ENCODE results near the gene CST4. TPM values are rescaled to one million over a fixed set of nuclear protein-coding genes. Genes with fewer than 3 reads are reported as not detected.
"Not testable (repeated sequence)": the region's sequence is repeated elsewhere in the genome, so short reads cannot be mapped to it uniquely, and the experiment has no call there.

The CST4 gene
- total RNA-seq, 2 experiments from 2014 or later, result not detected

- ATAC-seq (ENCODE audit: low read depth); H3K27me3 Mint-ChIP-seq; H3K27ac Mint-ChIP-seq; H3K4me3 Mint-ChIP-seq; POLR2A ChIA-PET; H3K36me3 Mint-ChIP-seq; DNase-seq; H3K9me3 Mint-ChIP-seq; H3K4me1 Mint-ChIP-seq: not testable (repeated sequence)
These were observed 24.8 kb downstream of the CST4 start for GRCh38 chr20:23664046-23664445.

GRCh38 chr20:23663180-23663579 is 25.7 kb downstream of the CST4 start:
- Mint-ChIP-seq H3K9me3 (no peaks in the 10 kb centered on the region), H3K36me3 (no peaks in the 10 kb centered on the region)

GRCh38 chr20:23662276-23662870 is 26.5 kb downstream of the CST4 start:
- no peaks in the 10 kb centered on the region for H3K36me3 Mint-ChIP-seq
- DNase-seq (no peak), ATAC-seq (ENCODE audit: low read depth) (no peak)
- POLR2A ChIA-PET, result no interaction called here
- H3K27ac Mint-ChIP-seq, result no peak overlapping the region
- no peaks in the 10 kb centered on the region for H3K27me3 Mint-ChIP-seq
- H3K4me1 Mint-ChIP-seq, result no peaks in the 10 kb centered on the region
- H3K4me3 Mint-ChIP-seq, result no peak overlapping the region
- H3K9me3 Mint-ChIP-seq, result no peaks in the 10 kb centered on the region

More at GRCh38 chr20:23663180-23663579, 25.7 kb downstream of the CST4 start:
- no peak overlapping the region for H3K27ac Mint-ChIP-seq
- ATAC-seq (ENCODE audit: low read depth), result no peak
- no peaks in the 10 kb centered on the region for H3K27me3 Mint-ChIP-seq
- POLR2A ChIA-PET, result no interaction called here
- H3K4me1 Mint-ChIP-seq, result no peaks in the 10 kb centered on the region
- H3K4me3 Mint-ChIP-seq, result no peak overlapping the region
- no peak for DNase-seq

- Mint-ChIP-seq H3K9me3 (no peaks in the 10 kb centered on the region), H3K36me3 (no peaks in the 10 kb centered on the region), H3K4me3 (no peak overlapping the region), H3K27me3 (no peaks in the 10 kb centered on the region), H3K4me1 (no peaks in the 10 kb centered on the region), H3K27ac (no peak overlapping the region)
- POLR2A ChIA-PET, result no interaction called here
- no peak for ATAC-seq (ENCODE audit: low read depth)
- DNase-seq, result no peak
These were observed 27.8 kb downstream of the CST4 start for GRCh38 chr20:23661002-23661429.

GRCh38 chr20:23659989-23660837 is 28.6 kb downstream of the CST4 start:
- POLR2A ChIA-PET, result no interaction called here
- Mint-ChIP-seq H3K4me3 (no peak overlapping the region), H3K4me1 (no peaks in the 10 kb centered on the region), H3K27ac (no peak overlapping the region), H3K9me3 (no peaks in the 10 kb centered on the region), H3K36me3 (no peaks in the 10 kb centered on the region), H3K27me3 (peaks cover 4% of the 10 kb centered on the region)
- ATAC-seq (ENCODE audit: low read depth) (no peak), DNase-seq (no peak)

- H3K36me3 Mint-ChIP-seq; H3K9me3 Mint-ChIP-seq; H3K4me3 Mint-ChIP-seq; H3K4me1 Mint-ChIP-seq; ATAC-seq (ENCODE audit: low read depth); DNase-seq; POLR2A ChIA-PET; H3K27ac Mint-ChIP-seq: not testable (repeated sequence)
- H3K27me3 Mint-ChIP-seq, result peaks cover 11% of the 10 kb centered on the region
These were observed 29.2 kb downstream of the CST4 start for GRCh38 chr20:23659610-23659988.

- ATAC-seq (ENCODE audit: low read depth) (no peak), DNase-seq (no peak)
- H3K4me1 Mint-ChIP-seq, result no peaks in the 10 kb centered on the region
- H3K27me3 Mint-ChIP-seq, result peaks cover 11% of the 10 kb centered on the region
- POLR2A ChIA-PET, result no interaction called here
- H3K27ac Mint-ChIP-seq, result no peak overlapping the region
- no peaks in the 10 kb centered on the region for H3K36me3 Mint-ChIP-seq
- no peak overlapping the region for H3K4me3 Mint-ChIP-seq
- no peaks in the 10 kb centered on the region for H3K9me3 Mint-ChIP-seq
These were observed 29.7 kb downstream of the CST4 start for GRCh38 chr20:23658989-23659609.

GRCh38 chr20:23658336-23658735 is 30.5 kb downstream of the CST4 start:
- no peak overlapping the region for H3K4me3 Mint-ChIP-seq
- ATAC-seq (ENCODE audit: low read depth) (no peak), DNase-seq (no peak)
- no peaks in the 10 kb centered on the region for H3K36me3 Mint-ChIP-seq
- peaks cover 11% of the 10 kb centered on the region for H3K27me3 Mint-ChIP-seq
- no peaks in the 10 kb centered on the region for H3K4me1 Mint-ChIP-seq
- POLR2A ChIA-PET, result no interaction called here
- H3K27ac Mint-ChIP-seq, result no peak overlapping the region
- H3K9me3 Mint-ChIP-seq, result no peaks in the 10 kb centered on the region

- H3K27me3 Mint-ChIP-seq, result peaks cover 11% of the 10 kb centered on the region
- H3K4me3 Mint-ChIP-seq, result no peak overlapping the region
- no peaks in the 10 kb centered on the region for H3K4me1 Mint-ChIP-seq
- POLR2A ChIA-PET, result no interaction called here
- no peak overlapping the region for H3K27ac Mint-ChIP-seq
- no peaks in the 10 kb centered on the region for H3K36me3 Mint-ChIP-seq
- ATAC-seq (ENCODE audit: low read depth) (no peak), DNase-seq (no peak)
- H3K9me3 Mint-ChIP-seq, result no peaks in the 10 kb centered on the region
These were observed 31.6 kb downstream of the CST4 start for GRCh38 chr20:23657202-23657601.

- Mint-ChIP-seq H3K27me3 (peaks cover 11% of the 10 kb centered on the region), H3K27ac (no peak overlapping the region), H3K9me3 (no peaks in the 10 kb centered on the region), H3K4me1 (no peaks in the 10 kb centered on the region), H3K36me3 (no peaks in the 10 kb centered on the region), H3K4me3 (no peak overlapping the region)
- POLR2A ChIA-PET, result no interaction called here
- DNase-seq (no peak), ATAC-seq (ENCODE audit: low read depth) (no peak)
These were observed 32.5 kb downstream of the CST4 start for GRCh38 chr20:23656372-23656771.

- no peak overlapping the region for H3K4me3 Mint-ChIP-seq
These were observed 33.2 kb downstream of the CST4 start for GRCh38 chr20:23655491-23656211.

GRCh38 chr20:23654717-23655116 is 34.1 kb downstream of the CST4 start:
- ATAC-seq (ENCODE audit: low read depth), result no peak

More at GRCh38 chr20:23655491-23656211, 33.2 kb downstream of the CST4 start:
- no peak overlapping the region for H3K27ac Mint-ChIP-seq
- no peaks in the 10 kb centered on the region for H3K4me1 Mint-ChIP-seq
- POLR2A ChIA-PET, result no interaction called here
- H3K9me3 Mint-ChIP-seq, result no peaks in the 10 kb centered on the region
- no peak for ATAC-seq (ENCODE audit: low read depth)
- peaks cover 11% of the 10 kb centered on the region for H3K27me3 Mint-ChIP-seq
- no peak for DNase-seq
- no peaks in the 10 kb centered on the region for H3K36me3 Mint-ChIP-seq

GRCh38 chr20:23654000-23654399 is 34.8 kb downstream of the CST4 start:
- no peak overlapping the region for H3K4me3 Mint-ChIP-seq
- no peak for ATAC-seq (ENCODE audit: low read depth)
- H3K27me3 Mint-ChIP-seq, result peaks cover 11% of the 10 kb centered on the region
- no peaks in the 10 kb centered on the region for H3K9me3 Mint-ChIP-seq
- no peak for DNase-seq
- no peaks in the 10 kb centered on the region for H3K36me3 Mint-ChIP-seq
- H3K4me1 Mint-ChIP-seq, result no peaks in the 10 kb centered on the region
- POLR2A ChIA-PET, result no interaction called here
- H3K27ac Mint-ChIP-seq, result no peak overlapping the region

More at GRCh38 chr20:23654717-23655116, 34.1 kb downstream of the CST4 start:
- POLR2A ChIA-PET, result no interaction called here
- no peak overlapping the region for H3K4me3 Mint-ChIP-seq
- H3K9me3 Mint-ChIP-seq, result no peaks in the 10 kb centered on the region
- H3K27ac Mint-ChIP-seq, result no peak overlapping the region
- H3K36me3 Mint-ChIP-seq, result no peaks in the 10 kb centered on the region
- H3K4me1 Mint-ChIP-seq, result no peaks in the 10 kb centered on the region
- H3K27me3 Mint-ChIP-seq, result peaks cover 11% of the 10 kb centered on the region
- no peak for DNase-seq
